ENCODE measurements around the gene SNX8.

DNA sequence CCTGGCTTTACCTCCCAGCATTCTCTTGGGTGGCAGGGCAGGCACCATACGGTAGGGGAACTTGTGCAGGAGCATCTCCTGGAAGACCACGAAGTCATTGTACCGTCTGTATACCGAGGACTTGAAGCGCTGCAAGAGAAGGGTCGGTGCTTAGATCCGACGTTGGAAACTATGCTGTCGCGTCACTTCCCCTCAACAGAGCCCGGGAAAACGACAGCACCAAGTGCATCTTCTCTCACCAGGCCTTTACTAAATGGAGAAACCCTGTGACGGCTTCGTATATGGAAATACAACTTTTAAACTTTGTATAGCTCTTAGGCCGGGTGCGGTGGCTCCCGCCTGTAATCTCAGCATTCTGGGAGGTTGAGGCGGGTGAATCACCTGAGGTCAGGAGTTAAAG lies 39.1 kb downstream of the SNX8 start:
- TF ChIP-seq POLR2A (IDR thresholded peaks at IDR 0.05; ENCODE audit: low read depth, low read length) (no peak), POLR2AphosphoS5 (IDR thresholded peaks at IDR 0.05; ENCODE audit: insufficient read depth, low read depth, low read length) (no peak), EZH2 (IDR thresholded peaks at IDR 0.05; ENCODE audit: borderline replicate concordance, low read depth, low read length, severe bottlenecking) (no peak), MYC (IDR thresholded peaks at IDR 0.05; ENCODE audit: low read depth, low read length) (no peak), FOS (IDR thresholded peaks at IDR 0.05; ENCODE audit: borderline replicate concordance, insufficient read depth, low read length) (no peak), GATA2 (IDR thresholded peaks at IDR 0.05; ENCODE audit: insufficient read depth, insufficient read length, low read depth, low read length) (no peak), JUN (IDR thresholded peaks at IDR 0.05; ENCODE audit: borderline replicate concordance, insufficient read depth, insufficient read length, low read depth) (no peak)
- TF ChIP-seq, protein P1, sequence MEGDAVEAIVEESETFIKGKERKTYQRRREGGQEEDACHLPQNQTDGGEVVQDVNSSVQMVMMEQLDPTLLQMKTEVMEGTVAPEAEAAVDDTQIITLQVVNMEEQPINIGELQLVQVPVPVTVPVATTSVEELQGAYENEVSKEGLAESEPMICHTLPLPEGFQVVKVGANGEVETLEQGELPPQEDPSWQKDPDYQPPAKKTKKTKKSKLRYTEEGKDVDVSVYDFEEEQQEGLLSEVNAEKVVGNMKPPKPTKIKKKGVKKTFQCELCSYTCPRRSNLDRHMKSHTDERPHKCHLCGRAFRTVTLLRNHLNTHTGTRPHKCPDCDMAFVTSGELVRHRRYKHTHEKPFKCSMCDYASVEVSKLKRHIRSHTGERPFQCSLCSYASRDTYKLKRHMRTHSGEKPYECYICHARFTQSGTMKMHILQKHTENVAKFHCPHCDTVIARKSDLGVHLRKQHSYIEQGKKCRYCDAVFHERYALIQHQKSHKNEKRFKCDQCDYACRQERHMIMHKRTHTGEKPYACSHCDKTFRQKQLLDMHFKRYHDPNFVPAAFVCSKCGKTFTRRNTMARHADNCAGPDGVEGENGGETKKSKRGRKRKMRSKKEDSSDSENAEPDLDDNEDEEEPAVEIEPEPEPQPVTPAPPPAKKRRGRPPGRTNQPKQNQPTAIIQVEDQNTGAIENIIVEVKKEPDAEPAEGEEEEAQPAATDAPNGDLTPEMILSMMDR (IDR thresholded peaks at IDR 0.05; ENCODE audit: extremely low read depth in 1 of 2, insufficient read depth in 1 of 2, low read depth in 1 of 2, low read length in 2 of 2) = no peak
- TF ChIP-seq, protein P2, sequence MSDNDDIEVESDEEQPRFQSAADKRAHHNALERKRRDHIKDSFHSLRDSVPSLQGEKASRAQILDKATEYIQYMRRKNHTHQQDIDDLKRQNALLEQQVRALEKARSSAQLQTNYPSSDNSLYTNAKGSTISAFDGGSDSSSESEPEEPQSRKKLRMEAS (IDR thresholded peaks at IDR 0.05; ENCODE audit: insufficient read depth, insufficient read length) = no peak

Measured in endothelial cell of umbilical vein (primary cell).